Anterior cingulate cortex (tissue), 58 donors: ENCODE data around the gene HOXB7.

ENCODE experiments used
- DNase-seq, 58 donors: peaks; one replicate each; lab custom pipeline; 2025; lab: John Stamatoyannopoulos, UW

Gene HOXB7

GRCh38 chr17:48571024-48571818 lies 39.6 kb downstream of the HOXB7 start:
- no peak for DNase-seq

GRCh38 chr17:48570325-48571023 lies 40.3 kb downstream of the HOXB7 start:
- DNase-seq: no peak

GRCh38 chr17:48569674-48570324 lies 41.0 kb downstream of the HOXB7 start:
- DNase-seq: no peak

GRCh38 chr17:48569240-48569582 lies 41.6 kb downstream of the HOXB7 start:
- DNase-seq: no peak

- no peak for DNase-seq
Measured at GRCh38 chr17:48568499-48569239, 42.1 kb downstream of the HOXB7 start.

GRCh38 chr17:48567646-48568354 lies 43.0 kb downstream of the HOXB7 start:
- no peak for DNase-seq

GRCh38 chr17:48567209-48567608 lies 43.6 kb downstream of the HOXB7 start:
- DNase-seq: no peak

GRCh38 chr17:48566717-48567116 lies 44.1 kb downstream of the HOXB7 start:
- DNase-seq: no peak

GRCh38 chr17:48565925-48566710 lies 44.7 kb downstream of the HOXB7 start:
- DNase-seq: no peak

GRCh38 chr17:48565022-48565554 lies 45.7 kb downstream of the HOXB7 start:
- no peak for DNase-seq

GRCh38 chr17:48564188-48565021 lies 46.4 kb downstream of the HOXB7 start:
- DNase-seq: no peak

GRCh38 chr17:48563867-48564187 lies 47.0 kb downstream of the HOXB7 start:
- DNase-seq: no peak

- DNase-seq: no peak
Measured at GRCh38 chr17:48563385-48563838, 47.4 kb downstream of the HOXB7 start.

- DNase-seq: no peak
Measured at GRCh38 chr17:48562934-48563333, 47.9 kb downstream of the HOXB7 start.

- no peak for DNase-seq
Measured at GRCh38 chr17:48561884-48562810, 48.7 kb downstream of the HOXB7 start.

- no peak for DNase-seq
Measured at GRCh38 chr17:48559840-48560817, 50.7 kb downstream of the HOXB7 start.
